Activated CD4-positive, alpha-beta T cell treated with anti-CD3 and anti-CD28 coated beads for 48 hours (primary cell): Measurements from ENCODE around the gene CMC1.
A peak's percentile ranks its signal among the peaks of the same experiment; 100 is the strongest.

ENCODE experiments used
- DNase-seq: peaks from one replicate; pipeline ENCODE4 v3.0.0-alpha.2; 2020

Gene CMC1

GRCh38 chr3:28308196-28308595 lies 66.8 kb downstream of the CMC1 start:
- no peak for DNase-seq

GRCh38 chr3:28315711-28316110 lies 74.3 kb downstream of the CMC1 start:
- no peak for DNase-seq

GRCh38 chr3:28316226-28316625 lies 74.8 kb downstream of the CMC1 start:
- DNase-seq, result no peak

- peak; percentile 24 for DNase-seq
Observed at GRCh38 chr3:28317438-28318022, 76.1 kb downstream of the CMC1 start.

GRCh38 chr3:28320981-28321380 lies 79.6 kb downstream of the CMC1 start:
- DNase-seq, result no peak

- DNase-seq, result no peak
Observed at GRCh38 chr3:28322464-28322863, 81.0 kb downstream of the CMC1 start.

- peak; percentile 36 for DNase-seq
Observed at GRCh38 chr3:28326458-28326926, 85.1 kb downstream of the CMC1 start.

GRCh38 chr3:28328188-28329151 lies 87.1 kb downstream of the CMC1 start:
- no peak for DNase-seq

- DNase-seq, result no peak
Observed at GRCh38 chr3:28334552-28334951, 93.1 kb downstream of the CMC1 start.

GRCh38 chr3:28335246-28335645 lies 93.8 kb downstream of the CMC1 start:
- DNase-seq, result no peak

- no peak for DNase-seq
Observed at GRCh38 chr3:28337230-28337629, 95.8 kb downstream of the CMC1 start.

GRCh38 chr3:28343144-28343543 lies 101.7 kb downstream of the CMC1 start:
- no peak for DNase-seq

GRCh38 chr3:28345690-28346089 lies 104.3 kb downstream of the CMC1 start:
- DNase-seq, result no peak

GRCh38 chr3:28347374-28348264 lies 106.2 kb downstream of the CMC1 start:
- DNase-seq, result no peak

- DNase-seq, result no peak
Observed at GRCh38 chr3:28348265-28348628, 106.8 kb downstream of the CMC1 start.

- DNase-seq, result peak; percentile 96
Observed at GRCh38 chr3:28348629-28349468, 107.4 kb downstream of the CMC1 start, which contains the start of the genes AZI2 and ZCWPW2. Gene AZI2 (minus strand): TSS chr3:28348824. CDS start chr3:28340617, 8,207 bp downstream. Gene ZCWPW2 (plus strand): TSS chr3:28348721. CDS start chr3:28413069, 64,348 bp downstream.

- no peak for DNase-seq
Observed at GRCh38 chr3:28349469-28350000, 108.1 kb downstream of the CMC1 start.
